Calu3 (cell line): Measurements from ENCODE around the gene SOCS3. TPM values are rescaled to one million over a fixed set of nuclear protein-coding genes. Genes with fewer than 3 reads are reported as not detected.

Experiments used
- BruUV-seq: library from RNA; stranded (reverse); fragments of 400-500 nt; replicated peaks from 2 replicates; lab custom pipeline; 2021; lab: Mats Ljungman, UMichigan
- CTCF ChIA-PET: fragments of 300-600 bp; sonication (Branson Sonifier 250); formaldehyde crosslinking; loops from one replicate; lab custom pipeline; 2022; ENCODE audit warnings: antibody characterized with exemption; lab: Charles Lee
- DNase-seq: peaks from one replicate; pipeline ENCODE4 v3.0.0; 2022
- H3K27ac Mint-ChIP-seq: one replicate; pipeline ENCODE4 v1.8.0; 2022; ENCODE audit warnings: mixed read lengths; ENCODE audit not compliant: unreplicated experiment
- H3K27me3 Mint-ChIP-seq: one replicate; pipeline ENCODE4 v1.8.0; 2022; ENCODE audit warnings: mixed read lengths; ENCODE audit not compliant: unreplicated experiment
- H3K36me3 Mint-ChIP-seq: one replicate; pipeline ENCODE4 v1.8.0; 2022; ENCODE audit warnings: mild to moderate bottlenecking, moderate library complexity, mixed read lengths; ENCODE audit not compliant: insufficient read depth, unreplicated experiment
- H3K4me1 Mint-ChIP-seq: one replicate; pipeline ENCODE4 v1.8.0; 2022; ENCODE audit warnings: mild to moderate bottlenecking, low read depth, mixed read lengths; ENCODE audit not compliant: unreplicated experiment
- H3K4me3 Mint-ChIP-seq: one replicate; pipeline ENCODE4 v1.8.0; 2022; ENCODE audit warnings: mild to moderate bottlenecking, low read depth, moderate library complexity, mixed read lengths; ENCODE audit not compliant: unreplicated experiment
- H3K9me3 Mint-ChIP-seq: one replicate; pipeline ENCODE4 v1.8.0; 2022; ENCODE audit warnings: low read depth, mixed read lengths; ENCODE audit not compliant: unreplicated experiment
- CTCF ChIP-seq: fragments of 200-600 bp; IDR thresholded peaks from one replicate; pipeline ENCODE4 v1.8.0; 2022; ENCODE audit warnings: antibody characterized with exemption; ENCODE audit not compliant: unreplicated experiment
- intact Hi-C: fragments of 100-400 bp; cut with micrococcal nuclease; formaldehyde crosslinking; loops from one replicate; pipeline ENCODE4 v1.10.0; 2022; ENCODE audit not compliant: unreplicated experiment
- total RNA-seq: library from RNA; stranded (reverse); gene quantifications from 2 replicates; pipeline ENCODE4 v1.2.3, GENCODE V29; 2022

SOCS3 gene
- total RNA-seq, 1 experiment from 2014 or later, result 39.5 TPM

- H3K27ac Mint-ChIP-seq, result no peak overlapping the region
- H3K27me3 Mint-ChIP-seq, result no peaks in the 10 kb centered on the region
- TF ChIP-seq CTCF, result no peak
- intact Hi-C loops, result no loop called here
- BruUV-seq, result no TSS peak
- H3K4me1 Mint-ChIP-seq, result peaks cover 16% of the 10 kb centered on the region
- CTCF ChIA-PET, result no interaction called here
- peaks cover 14% of the 10 kb centered on the region for H3K36me3 Mint-ChIP-seq
- H3K4me3 Mint-ChIP-seq, result no peak overlapping the region
- no peak for DNase-seq
- no peaks in the 10 kb centered on the region for H3K9me3 Mint-ChIP-seq
Measured at GRCh38 chr17:78374631-78375274, 14.9 kb upstream of the SOCS3 start.

- no TSS peak for BruUV-seq
- H3K27me3 Mint-ChIP-seq, result no peaks in the 10 kb centered on the region
- no peak for DNase-seq
- no peak overlapping the region for H3K27ac Mint-ChIP-seq
- no peak overlapping the region for H3K4me3 Mint-ChIP-seq
- H3K9me3 Mint-ChIP-seq, result no peaks in the 10 kb centered on the region
- no peak for TF ChIP-seq CTCF
- peaks cover 12% of the 10 kb centered on the region for H3K4me1 Mint-ChIP-seq
- peaks cover 12% of the 10 kb centered on the region for H3K36me3 Mint-ChIP-seq
- CTCF ChIA-PET, result no interaction called here
- intact Hi-C loops, result no loop called here
Measured at GRCh38 chr17:78374189-78374588, 14.3 kb upstream of the SOCS3 start.

- no TSS peak for BruUV-seq
- no peak for TF ChIP-seq CTCF
- H3K27me3 Mint-ChIP-seq, result no peaks in the 10 kb centered on the region
- no peak overlapping the region for H3K4me3 Mint-ChIP-seq
- no peaks in the 10 kb centered on the region for H3K9me3 Mint-ChIP-seq
- no peaks in the 10 kb centered on the region for H3K36me3 Mint-ChIP-seq
- CTCF ChIA-PET, result no interaction called here
- H3K27ac Mint-ChIP-seq, result no peak overlapping the region
- intact Hi-C loops, result no loop called here
- H3K4me1 Mint-ChIP-seq, result peaks cover 9% of the 10 kb centered on the region
- no peak for DNase-seq
Measured at GRCh38 chr17:78372841-78373240, 13.0 kb upstream of the SOCS3 start.

- no peak for TF ChIP-seq CTCF
- H3K4me1 Mint-ChIP-seq, result peaks cover 9% of the 10 kb centered on the region
- BruUV-seq, result no TSS peak
- no peak overlapping the region for H3K27ac Mint-ChIP-seq
- H3K27me3 Mint-ChIP-seq, result peaks cover 6% of the 10 kb centered on the region
- CTCF ChIA-PET, result no interaction called here
- no peak overlapping the region for H3K4me3 Mint-ChIP-seq
- DNase-seq, result no peak
- intact Hi-C loops, result no loop called here
- no peaks in the 10 kb centered on the region for H3K36me3 Mint-ChIP-seq
- no peaks in the 10 kb centered on the region for H3K9me3 Mint-ChIP-seq
Measured at GRCh38 chr17:78371056-78371455, 11.2 kb upstream of the SOCS3 start.
